RCC 7860 (cell line): ENCODE results near the gene NFATC1.

Source experiments
- DNase-seq: peaks from one replicate; pipeline ENCODE4 v3.0.0-alpha.2; 2015; ENCODE audit warnings: low spot score
- FAIRE-seq: peaks from 2 replicates; lab custom pipeline; 2012; peaks lifted over from hg19 to GRCh38; lab: Jason Lieb, UNC

Gene NFATC1

DNA sequence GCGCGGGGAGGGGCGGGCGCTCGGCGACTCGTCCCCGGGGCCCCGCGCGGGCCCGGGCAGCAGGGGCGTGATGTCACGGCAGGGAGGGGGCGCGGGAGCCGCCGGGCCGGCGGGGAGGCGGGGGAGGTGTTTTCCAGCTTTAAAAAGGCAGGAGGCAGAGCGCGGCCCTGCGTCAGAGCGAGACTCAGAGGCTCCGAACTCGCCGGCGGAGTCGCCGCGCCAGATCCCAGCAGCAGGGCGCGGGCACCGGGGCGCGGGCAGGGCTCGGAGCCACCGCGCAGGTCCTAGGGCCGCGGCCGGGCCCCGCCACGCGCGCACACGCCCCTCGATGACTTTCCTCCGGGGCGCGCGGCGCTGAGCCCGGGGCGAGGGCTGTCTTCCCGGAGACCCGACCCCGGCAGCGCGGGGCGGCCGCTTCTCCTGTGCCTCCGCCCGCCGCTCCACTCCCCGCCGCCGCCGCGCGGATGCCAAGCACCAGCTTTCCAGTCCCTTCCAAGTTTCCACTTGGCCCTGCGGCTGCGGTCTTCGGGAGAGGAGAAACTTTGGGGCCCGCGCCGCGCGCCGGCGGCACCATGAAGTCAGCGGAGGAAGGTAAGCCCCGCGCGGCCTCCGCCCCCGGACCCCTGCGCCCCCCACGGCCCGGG, at the start of gene NFATC1:
Gene NFATC1 (plus strand): TSS at position 170 of the 644 bp plus-strand sequence. CDS start 295 bp downstream, at position 465.
- no peak for FAIRE-seq
- DNase-seq, result no peak

DNA sequence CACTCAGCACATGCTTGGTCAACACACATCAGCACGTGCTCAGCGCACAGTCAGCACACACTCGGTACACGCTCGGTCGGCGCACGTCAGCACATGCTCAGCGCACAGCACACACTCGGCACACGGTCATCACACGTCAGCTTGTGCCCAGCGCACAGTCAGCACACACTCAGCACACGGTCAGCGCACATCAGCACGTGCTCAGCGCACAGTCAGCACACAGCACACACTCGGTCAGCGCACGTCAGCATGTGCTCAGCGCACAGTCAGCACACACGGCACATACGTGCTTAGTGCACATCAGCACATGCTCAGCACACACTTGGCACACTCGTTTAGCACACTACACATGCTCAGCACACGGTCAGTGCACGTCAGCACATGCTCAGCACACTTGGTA, 49.7 kb upstream of the NFATC1 start:
- FAIRE-seq (no peak), DNase-seq (no peak)

GRCh38 chr18:79348066-79348465, 47.7 kb upstream of the NFATC1 start:
- no peak for FAIRE-seq

GRCh38 chr18:79352432-79352831, 43.3 kb upstream of the NFATC1 start:
- FAIRE-seq (no peak), DNase-seq (no peak)

More at GRCh38 chr18:79348066-79348465, 47.7 kb upstream of the NFATC1 start:
- DNase-seq, result no peak

- no peak for FAIRE-seq
- DNase-seq, result no peak
Observed at GRCh38 chr18:79353267-79353666, 42.5 kb upstream of the NFATC1 start.

DNA sequence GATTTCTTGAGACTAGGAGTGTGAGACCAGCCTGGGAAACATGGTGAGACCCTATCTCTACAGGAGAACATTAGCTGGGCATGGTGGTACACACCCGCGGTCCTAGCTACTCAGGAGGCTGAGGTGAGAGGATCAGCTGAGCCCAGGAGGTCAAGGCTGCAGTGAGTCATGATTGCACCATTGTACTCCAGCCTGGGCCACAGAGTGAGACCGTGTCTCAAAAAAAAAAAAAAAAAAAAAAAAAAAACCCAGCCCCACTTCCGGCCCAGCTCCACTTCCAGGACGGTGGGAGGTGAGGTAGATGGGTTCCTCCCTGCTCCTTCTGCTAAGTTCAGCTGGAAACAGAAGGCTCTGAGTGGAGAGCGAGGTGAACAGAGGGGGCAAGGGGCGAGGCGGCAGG, 41.4 kb upstream of the NFATC1 start:
- FAIRE-seq (no peak), DNase-seq (no peak)

- FAIRE-seq (no peak), DNase-seq (no peak)
Observed at GRCh38 chr18:79355433-79356335, 40.0 kb upstream of the NFATC1 start.

DNA sequence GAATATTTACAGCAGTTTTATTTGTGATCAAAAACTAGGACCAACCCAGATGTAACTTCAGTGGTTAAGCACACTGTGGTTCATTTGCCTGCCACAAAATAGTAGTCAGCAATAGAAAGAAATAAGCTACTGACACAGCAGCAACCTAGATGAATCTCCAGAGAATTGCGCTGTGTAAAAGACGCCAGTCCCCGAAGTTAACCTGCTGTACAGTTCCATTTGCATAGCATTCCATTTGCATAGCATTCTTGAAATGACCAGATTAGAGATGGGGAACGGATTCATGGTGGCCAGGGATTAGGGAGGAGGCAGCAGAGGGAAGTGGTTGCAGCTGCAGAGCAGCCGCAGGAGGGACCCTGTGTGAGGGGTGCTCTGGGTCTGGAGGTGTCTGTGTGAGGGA, 39.3 kb upstream of the NFATC1 start:
- FAIRE-seq (no peak), DNase-seq (no peak)

DNA sequence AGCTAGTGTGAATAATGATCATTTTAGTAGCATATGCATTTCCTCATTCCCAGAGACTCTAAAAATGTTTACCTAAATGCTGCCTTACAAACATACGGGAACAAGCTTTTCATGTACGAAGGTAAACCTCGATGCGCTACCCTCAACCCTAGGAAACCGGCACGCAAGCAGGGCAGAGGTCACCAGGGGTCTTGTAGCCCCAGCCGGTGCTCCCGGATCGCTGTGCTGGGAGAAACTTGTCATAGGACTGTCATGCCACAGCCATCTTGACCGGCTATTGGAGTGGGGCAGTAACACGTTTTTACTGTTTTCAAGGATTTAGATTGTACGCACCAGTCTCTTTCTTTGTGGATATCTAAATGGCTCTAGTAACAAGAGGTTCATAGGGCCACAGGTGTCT, 34.8 kb upstream of the NFATC1 start:
- FAIRE-seq, result no peak
- no peak for DNase-seq

GRCh38 chr18:79361766-79362522, 33.8 kb upstream of the NFATC1 start:
- DNase-seq (peak; percentile 55), FAIRE-seq (peak; percentile 8)

DNA sequence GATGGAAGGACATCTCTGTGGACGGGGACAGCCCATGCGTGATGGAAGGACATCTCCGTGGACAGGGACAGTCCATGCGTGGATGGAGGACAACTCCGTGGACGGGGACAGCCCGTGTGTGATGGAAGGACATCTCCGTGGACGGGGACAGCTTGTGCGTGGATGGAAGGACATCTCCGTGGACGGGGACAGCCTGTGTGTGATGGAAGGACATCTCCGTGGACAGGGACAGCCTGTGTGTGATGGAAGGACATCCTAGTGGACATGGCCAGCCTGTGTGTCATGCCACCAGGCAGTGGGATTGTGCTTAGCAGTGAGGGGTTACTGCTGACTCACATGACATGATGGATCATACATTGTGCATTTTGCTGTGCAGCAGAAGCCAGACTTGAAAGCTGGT, 30.0 kb upstream of the NFATC1 start:
- DNase-seq, result no peak
- no peak for FAIRE-seq

- FAIRE-seq, result no peak
- no peak for DNase-seq
Observed at GRCh38 chr18:79366177-79367094, 29.3 kb upstream of the NFATC1 start.

GRCh38 chr18:79367480-79367879, 28.2 kb upstream of the NFATC1 start:
- DNase-seq (no peak), FAIRE-seq (no peak)

DNA sequence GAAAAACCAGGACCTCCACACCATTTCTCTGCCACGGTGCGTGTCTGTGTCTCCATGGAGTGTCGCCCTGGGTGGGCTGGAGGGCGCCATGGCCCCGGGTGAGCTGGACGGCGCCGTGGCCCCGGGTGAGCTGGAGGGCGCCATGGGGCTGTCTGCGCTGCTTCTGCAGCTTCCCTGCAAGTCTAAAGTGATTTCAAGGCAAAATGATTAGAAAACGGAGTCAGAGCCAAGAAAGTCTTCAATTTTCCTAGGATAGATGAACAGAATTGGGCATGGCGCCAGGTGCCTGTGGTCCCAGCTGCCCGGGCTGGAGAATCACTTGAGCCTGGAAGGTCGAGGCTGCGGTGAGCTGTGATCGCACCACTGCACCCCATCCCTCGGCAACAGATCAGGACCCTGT, 27.7 kb upstream of the NFATC1 start:
- DNase-seq, result no peak

GRCh38 chr18:79368681-79369080, 27.0 kb upstream of the NFATC1 start:
- FAIRE-seq (no peak), DNase-seq (no peak)

More for the DNA sequence above, 27.7 kb upstream of the NFATC1 start:
- no peak for FAIRE-seq

- DNase-seq, result no peak
- FAIRE-seq, result no peak
Observed at GRCh38 chr18:79371561-79372121, 24.1 kb upstream of the NFATC1 start.

DNA sequence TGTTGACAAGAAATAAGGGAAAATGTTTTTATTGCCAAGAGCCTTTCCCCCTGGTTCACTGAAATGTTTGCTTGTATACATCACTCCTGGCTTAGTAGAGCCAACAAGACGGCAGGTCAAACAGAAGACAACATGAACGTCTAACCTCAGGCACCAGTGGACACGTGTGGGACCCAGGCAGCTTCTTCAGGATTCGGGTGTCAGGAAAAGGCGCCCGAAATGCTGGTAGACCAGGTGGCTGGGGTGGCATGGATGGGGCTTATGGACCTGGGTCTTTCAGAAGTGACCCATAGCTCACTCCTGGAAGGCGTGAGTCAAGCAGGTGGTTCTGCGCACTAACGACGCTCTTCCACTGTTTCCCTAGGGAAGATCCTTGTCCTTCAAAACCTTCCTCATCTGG, 23.3 kb upstream of the NFATC1 start:
- FAIRE-seq (no peak), DNase-seq (no peak)

- DNase-seq (no peak), FAIRE-seq (no peak)
Observed at GRCh38 chr18:79372991-79373390, 22.7 kb upstream of the NFATC1 start.

DNA sequence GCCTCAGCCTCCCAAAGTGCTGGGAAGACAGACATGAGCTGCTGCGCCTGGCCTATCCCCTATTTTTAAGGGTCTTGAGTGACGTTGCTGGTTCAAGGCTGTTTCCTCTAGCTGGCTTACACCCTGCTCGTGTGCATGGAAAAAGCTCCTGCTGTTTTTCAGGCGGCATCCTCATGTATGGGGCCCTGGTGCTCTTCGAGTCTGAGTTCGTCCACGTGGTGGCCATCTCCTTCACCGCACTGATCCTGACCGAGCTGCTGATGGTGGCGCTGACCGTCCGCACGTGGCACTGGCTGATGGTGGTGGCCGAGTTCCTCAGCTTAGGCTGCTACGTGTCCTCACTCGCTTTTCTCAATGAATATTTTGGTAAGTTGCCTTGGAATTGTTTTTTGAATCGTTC, 22.0 kb upstream of the NFATC1 start:
- DNase-seq (no peak), FAIRE-seq (no peak)
